Hepatocyte (in vitro differentiated cells): ENCODE data around the gene ALPP.
"Not testable (repeated sequence)": the region's sequence is repeated elsewhere in the genome, so short reads cannot be mapped to it uniquely, and the experiment has no call there.

Experiments
- CTCF ChIP-seq: fragments of 200-600 bp; sonication (generic); IDR thresholded peaks from 2 replicates; pipeline ENCODE4 v1.5.1; 2016; ENCODE audit warnings: antibody characterized with exemption, mild to moderate bottlenecking; ENCODE audit not compliant: poor library complexity
- EZH2 ChIP-seq: fragments of 200-600 bp; sonication (generic); IDR thresholded peaks from 2 replicates; pipeline ENCODE4 v1.6.1; 2016; ENCODE audit warnings: antibody characterized with exemption, mild to moderate bottlenecking, borderline replicate concordance

GRCh38 chr2:232422996-232423395, 44.4 kb downstream of the ALPP start:
- not testable (repeated sequence) for TF ChIP-seq CTCF, EZH2
